Measurements from ENCODE around the gene ACP5. TPM values are rescaled to one million over a fixed set of nuclear protein-coding genes. Genes with fewer than 3 reads are reported as not detected.

Gene ACP5
- 2.3 and 4.0 TPM in 2 replicates for total RNA-seq (2021)
- long read RNA-seq, transcript ACP5-202 (6 exons, 1,527 nt), result major isoform, 6 of 15 reads
- long read RNA-seq, partial matches to known transcripts, result 1 of 15 reads
- long read RNA-seq, other reads (novel, unspliced or antisense), result 1 of 15 reads

DNA sequence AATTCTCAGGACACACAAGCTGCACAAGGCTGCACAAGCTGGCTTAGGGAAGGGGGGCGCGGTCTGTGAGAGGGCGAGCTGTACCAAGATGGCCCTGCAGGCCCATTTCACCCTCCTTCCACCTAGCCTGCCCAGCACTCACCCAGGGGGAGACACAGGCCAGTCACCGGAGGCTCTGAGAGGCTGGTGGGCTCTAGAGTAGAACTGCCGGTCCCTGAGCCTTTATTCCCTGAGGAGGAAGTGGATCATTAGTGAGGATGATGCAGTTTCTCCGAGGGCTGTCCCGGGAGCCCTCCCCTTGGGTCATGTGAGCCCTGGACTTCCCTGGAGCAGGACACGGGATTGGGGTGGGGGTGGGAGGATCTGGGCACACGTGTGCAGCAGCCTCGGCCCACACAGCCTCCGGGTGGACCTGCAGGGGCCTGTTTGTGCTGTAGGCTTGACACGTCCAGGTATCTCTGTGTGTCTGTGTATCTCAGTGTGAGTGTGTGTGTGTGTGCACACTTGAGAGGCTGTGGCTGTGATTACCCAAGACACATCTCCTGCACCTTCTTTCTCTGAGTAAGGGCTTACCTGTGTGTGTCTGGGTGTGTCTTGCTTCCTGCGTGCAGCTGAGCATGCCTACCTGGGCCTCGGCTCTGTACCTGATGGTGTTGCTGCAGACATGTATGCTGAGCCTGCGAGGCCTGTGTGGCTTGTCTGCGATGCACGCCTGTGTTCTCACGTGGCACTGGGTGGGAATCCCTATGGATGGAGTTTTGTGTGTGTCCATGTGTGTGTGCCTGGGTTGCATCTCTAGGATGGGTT lies at the start of gene ACP5:
Gene ACP5, minus strand, starts transcription at position 195 of the 807 bp plus-strand sequence. CDS start 328 bp downstream, outside the sequence.
- Histone ChIP-seq H2AFZ (ENCODE audit: low read length) (no peak within 1 kb of the TSS), H4K20me1 (ENCODE audit: control insufficient read depth, insufficient read depth, insufficient read length) (no peaks in the 10 kb centered on the region), H3K4me1 (ENCODE audit: insufficient read depth, low read length) (no peaks in the 10 kb centered on the region), H3K4me2 (ENCODE audit: insufficient read depth, insufficient read length, low read length) (peak within 1 kb of the TSS; percentile 29), H3K79me1 (ENCODE audit: insufficient read depth, low read depth, low read length, poor library complexity, severe bottlenecking) (no peaks in the 10 kb centered on the region), H3K23ac (ENCODE audit: insufficient read length, low read depth, low read length) (no peak within 1 kb of the TSS), H3K9ac (ENCODE audit: extremely low read depth, insufficient read length, low read length) (no peak within 1 kb of the TSS), H2BK15ac (ENCODE audit: low read depth, low read length) (no peak within 1 kb of the TSS), H3K14ac (ENCODE audit: insufficient read depth, low read length) (0 out of 2 replicates have a peak within 1 kb of the TSS, but pooled peaks have one; percentile 28), H3K18ac (ENCODE audit: insufficient read length, low read depth, low read length) (no peak within 1 kb of the TSS), H3T11ph (ENCODE audit: low read length) (no peak within 1 kb of the TSS), H2BK12ac (ENCODE audit: insufficient read length, low read depth, low read length) (no peak within 1 kb of the TSS), H2AK5ac (ENCODE audit: insufficient read length, low read length) (no peak within 1 kb of the TSS), H4K8ac (replicated peaks; ENCODE audit: insufficient read length, low read depth, low read length) (no peak within 1 kb of the TSS), H2BK5ac (ENCODE audit: insufficient read length, low read length) (no peak within 1 kb of the TSS), H3K4ac (ENCODE audit: low read depth, low read length) (no peak within 1 kb of the TSS), H3K56ac (ENCODE audit: insufficient read length, low read depth, low read length) (no peak within 1 kb of the TSS), H3K27me3 (ENCODE audit: insufficient read depth, low read length) (no peaks in the 10 kb centered on the region), H2BK120ac (ENCODE audit: low read depth, low read length, poor library complexity, severe bottlenecking) (no peak within 1 kb of the TSS), H4K91ac (ENCODE audit: insufficient read length, low read depth, low read length) (no peak within 1 kb of the TSS), H3K27ac (ENCODE audit: insufficient read length, low read depth, low read length) (no peak within 1 kb of the TSS), H2BK20ac (ENCODE audit: low read depth, low read length, poor library complexity, severe bottlenecking) (no peak within 1 kb of the TSS), H3K9me3 (ENCODE audit: control insufficient read depth, low read depth, low read length) (no peaks in the 10 kb centered on the region), H3K23me2 (ENCODE audit: insufficient read length, low read depth, low read length, poor library complexity, severe bottlenecking) (peaks cover 4% of the 10 kb centered on the region), H4K5ac (ENCODE audit: insufficient read length, low read depth, low read length) (no peak within 1 kb of the TSS), H3K79me2 (ENCODE audit: insufficient read depth, low read length) (no peaks in the 10 kb centered on the region)
- Mint-ChIP-seq H3K4me3 (peak within 1 kb of the TSS; percentile 29 to 39; a peak in 4 of 5 replicates), H3K9me3 (no peaks in the 10 kb centered on the region), H3K27ac (no peak within 1 kb of the TSS; a peak in 1 of 7 replicates), H3K4me1 (peaks cover 0 to 4% of the 10 kb centered on the region in 2 experiments; a peak in 3 of 4 replicates), H3K27me3 (ENCODE audit: low read depth) (peaks cover 6% of the 10 kb centered on the region), H3K36me3 (ENCODE audit: insufficient read depth in 1 of 3, low read depth in 3 of 3) (no peaks in the 10 kb centered on the region)
- TF ChIP-seq, protein P1, sequence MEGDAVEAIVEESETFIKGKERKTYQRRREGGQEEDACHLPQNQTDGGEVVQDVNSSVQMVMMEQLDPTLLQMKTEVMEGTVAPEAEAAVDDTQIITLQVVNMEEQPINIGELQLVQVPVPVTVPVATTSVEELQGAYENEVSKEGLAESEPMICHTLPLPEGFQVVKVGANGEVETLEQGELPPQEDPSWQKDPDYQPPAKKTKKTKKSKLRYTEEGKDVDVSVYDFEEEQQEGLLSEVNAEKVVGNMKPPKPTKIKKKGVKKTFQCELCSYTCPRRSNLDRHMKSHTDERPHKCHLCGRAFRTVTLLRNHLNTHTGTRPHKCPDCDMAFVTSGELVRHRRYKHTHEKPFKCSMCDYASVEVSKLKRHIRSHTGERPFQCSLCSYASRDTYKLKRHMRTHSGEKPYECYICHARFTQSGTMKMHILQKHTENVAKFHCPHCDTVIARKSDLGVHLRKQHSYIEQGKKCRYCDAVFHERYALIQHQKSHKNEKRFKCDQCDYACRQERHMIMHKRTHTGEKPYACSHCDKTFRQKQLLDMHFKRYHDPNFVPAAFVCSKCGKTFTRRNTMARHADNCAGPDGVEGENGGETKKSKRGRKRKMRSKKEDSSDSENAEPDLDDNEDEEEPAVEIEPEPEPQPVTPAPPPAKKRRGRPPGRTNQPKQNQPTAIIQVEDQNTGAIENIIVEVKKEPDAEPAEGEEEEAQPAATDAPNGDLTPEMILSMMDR (conservative IDR thresholded peaks at IDR 0.05), result no peak
- no peak for DNase-seq
- WGBS (ENCODE audit: extremely low coverage, insufficient read length, low lambda C conversion rate), result no CpG with 5 or more reads among the region's 18 CpGs
